Prostate gland (tissue), 2 donors: ENCODE results near the gene TAS2R14.

Experiments used
- POLR2A ChIP-seq: fragments of 450-650 bp; IDR thresholded peaks from one replicate; pipeline ENCODE4 v1.6.1; 2016; ENCODE audit warnings: antibody characterized with exemption, mild to moderate bottlenecking
- POLR2AphosphoS5 ChIP-seq: sonication (generic); formaldehyde crosslinking; IDR thresholded peaks from one replicate; pipeline ENCODE4 v1.6.1; 2017; ENCODE audit warnings: antibody characterized with exemption
- TF ChIP-seq, protein P1 (sequence below), 4 experiments: fragments of 200-600 bp in 2 of 4; fragments of 450-650 bp in 2 of 4; sonication (generic) in 2 of 4; IDR thresholded peaks; 1 replicate in 3 of 4; 2 replicates in 1 of 4; pipeline ENCODE4 v1.5.1; 2016 to 2019; ENCODE audit warnings: antibody characterized with exemption in 4 of 4, mild to moderate bottlenecking in 2 of 4, moderate library complexity in 2 of 4

DNA sequence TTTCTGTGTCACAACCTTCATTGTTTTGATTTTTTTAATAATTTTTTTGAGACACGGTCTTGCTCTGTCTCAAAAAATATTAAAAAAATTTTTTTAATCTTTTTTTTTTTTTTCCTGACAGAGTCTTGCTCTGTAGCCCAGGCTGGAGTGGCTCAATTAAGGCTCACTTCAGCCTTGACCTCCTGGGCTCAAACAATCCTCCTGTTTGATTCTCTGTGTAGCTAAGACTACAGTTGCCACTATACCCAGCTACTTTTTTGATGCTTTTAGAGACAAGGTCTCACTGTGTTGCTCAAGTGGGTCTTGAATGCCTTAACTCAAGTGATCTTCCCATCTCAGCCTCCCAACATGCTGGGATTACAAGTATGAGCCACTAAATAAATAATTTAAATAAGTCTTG is 19.3 kb downstream of the TAS2R14 start:
- TF ChIP-seq, protein P1, sequence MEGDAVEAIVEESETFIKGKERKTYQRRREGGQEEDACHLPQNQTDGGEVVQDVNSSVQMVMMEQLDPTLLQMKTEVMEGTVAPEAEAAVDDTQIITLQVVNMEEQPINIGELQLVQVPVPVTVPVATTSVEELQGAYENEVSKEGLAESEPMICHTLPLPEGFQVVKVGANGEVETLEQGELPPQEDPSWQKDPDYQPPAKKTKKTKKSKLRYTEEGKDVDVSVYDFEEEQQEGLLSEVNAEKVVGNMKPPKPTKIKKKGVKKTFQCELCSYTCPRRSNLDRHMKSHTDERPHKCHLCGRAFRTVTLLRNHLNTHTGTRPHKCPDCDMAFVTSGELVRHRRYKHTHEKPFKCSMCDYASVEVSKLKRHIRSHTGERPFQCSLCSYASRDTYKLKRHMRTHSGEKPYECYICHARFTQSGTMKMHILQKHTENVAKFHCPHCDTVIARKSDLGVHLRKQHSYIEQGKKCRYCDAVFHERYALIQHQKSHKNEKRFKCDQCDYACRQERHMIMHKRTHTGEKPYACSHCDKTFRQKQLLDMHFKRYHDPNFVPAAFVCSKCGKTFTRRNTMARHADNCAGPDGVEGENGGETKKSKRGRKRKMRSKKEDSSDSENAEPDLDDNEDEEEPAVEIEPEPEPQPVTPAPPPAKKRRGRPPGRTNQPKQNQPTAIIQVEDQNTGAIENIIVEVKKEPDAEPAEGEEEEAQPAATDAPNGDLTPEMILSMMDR (IDR thresholded peaks at IDR 0.05): no peak
- no peak for TF ChIP-seq POLR2A
- no peak for TF ChIP-seq POLR2AphosphoS5
